ENCODE data around the gene PSD2. TPM values are rescaled to one million over a fixed set of nuclear protein-coding genes. Genes with fewer than 3 reads are reported as not detected.

Gene PSD2
- total and polyA plus RNA-seq, 2 of the 13 experiments (the other 11 are each of a cell fraction or from before 2014, with no cell fraction given) = 0.07 TPM; not detected in 1

DNA sequence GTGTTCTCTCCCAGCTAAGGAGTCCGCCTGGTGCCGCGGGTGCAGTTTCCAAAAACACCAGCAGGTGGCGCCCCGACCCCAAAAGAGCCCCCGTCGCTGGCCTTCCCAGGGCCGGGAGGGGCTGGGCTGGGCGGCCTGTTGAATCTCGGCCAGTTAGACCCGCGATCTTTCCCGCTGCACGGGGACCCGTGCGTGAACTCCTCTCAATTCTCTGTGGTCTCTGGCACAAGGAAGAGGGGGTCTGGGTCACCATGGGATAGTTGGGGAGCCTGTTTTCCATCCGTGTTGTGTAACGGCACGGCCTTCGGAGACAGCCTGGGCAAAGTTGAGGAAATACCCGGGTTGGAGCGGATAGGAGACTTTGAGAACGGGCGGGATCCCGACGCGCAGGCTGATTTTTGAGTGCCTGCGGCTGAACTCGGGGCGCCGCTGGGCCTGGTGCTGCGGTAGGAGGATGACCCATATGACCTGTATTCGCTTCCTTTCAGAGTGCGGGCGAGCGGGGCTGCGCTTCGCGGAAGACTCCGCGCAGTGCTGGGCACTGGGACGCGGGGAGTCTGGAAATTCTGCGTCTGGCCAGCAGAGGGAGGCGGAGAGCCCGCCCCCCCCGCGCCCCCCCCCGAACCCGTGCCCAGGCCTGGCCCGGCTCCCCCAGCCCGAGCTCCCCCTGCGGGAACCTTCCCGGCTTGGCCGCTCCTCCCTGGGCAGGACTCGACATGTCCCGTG lies 7.9 kb upstream of the PSD2 start (continued):
- TF ChIP-seq, protein P1, sequence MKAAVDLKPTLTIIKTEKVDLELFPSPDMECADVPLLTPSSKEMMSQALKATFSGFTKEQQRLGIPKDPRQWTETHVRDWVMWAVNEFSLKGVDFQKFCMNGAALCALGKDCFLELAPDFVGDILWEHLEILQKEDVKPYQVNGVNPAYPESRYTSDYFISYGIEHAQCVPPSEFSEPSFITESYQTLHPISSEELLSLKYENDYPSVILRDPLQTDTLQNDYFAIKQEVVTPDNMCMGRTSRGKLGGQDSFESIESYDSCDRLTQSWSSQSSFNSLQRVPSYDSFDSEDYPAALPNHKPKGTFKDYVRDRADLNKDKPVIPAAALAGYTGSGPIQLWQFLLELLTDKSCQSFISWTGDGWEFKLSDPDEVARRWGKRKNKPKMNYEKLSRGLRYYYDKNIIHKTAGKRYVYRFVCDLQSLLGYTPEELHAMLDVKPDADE (CRISPR knock-in tag; IDR thresholded peaks at IDR 0.05) = no peak
- TF ChIP-seq ZNF382 (CRISPR knock-in tag; IDR thresholded peaks at IDR 0.05; ENCODE audit: borderline replicate concordance) = no peak
- TF ChIP-seq SPEN (CRISPR knock-in tag; IDR thresholded peaks at IDR 0.05; ENCODE audit: low read depth) = no peak
- no peak for TF ChIP-seq KDM1A (CRISPR knock-in tag; IDR thresholded peaks at IDR 0.05)
- TF ChIP-seq, protein P2, sequence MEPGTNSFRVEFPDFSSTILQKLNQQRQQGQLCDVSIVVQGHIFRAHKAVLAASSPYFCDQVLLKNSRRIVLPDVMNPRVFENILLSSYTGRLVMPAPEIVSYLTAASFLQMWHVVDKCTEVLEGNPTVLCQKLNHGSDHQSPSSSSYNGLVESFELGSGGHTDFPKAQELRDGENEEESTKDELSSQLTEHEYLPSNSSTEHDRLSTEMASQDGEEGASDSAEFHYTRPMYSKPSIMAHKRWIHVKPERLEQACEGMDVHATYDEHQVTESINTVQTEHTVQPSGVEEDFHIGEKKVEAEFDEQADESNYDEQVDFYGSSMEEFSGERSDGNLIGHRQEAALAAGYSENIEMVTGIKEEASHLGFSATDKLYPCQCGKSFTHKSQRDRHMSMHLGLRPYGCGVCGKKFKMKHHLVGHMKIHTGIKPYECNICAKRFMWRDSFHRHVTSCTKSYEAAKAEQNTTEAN (CRISPR knock-in tag; conservative IDR thresholded peaks at IDR 0.05) = no peak
- no peak for TF ChIP-seq ZNF720 (CRISPR knock-in tag; IDR thresholded peaks at IDR 0.05)
- no peak for TF ChIP-seq ZNF780A (CRISPR knock-in tag; IDR thresholded peaks at IDR 0.05)
- no peak for TF ChIP-seq BORCS8-MEF2B (CRISPR knock-in tag; IDR thresholded peaks at IDR 0.05)
- no peak for TF ChIP-seq CAMTA2 (CRISPR knock-in tag; IDR thresholded peaks at IDR 0.05; ENCODE audit: borderline replicate concordance)
- no peak for TF ChIP-seq FOXM1 (CRISPR knock-in tag; IDR thresholded peaks at IDR 0.05)
- TF ChIP-seq ZNF552 (CRISPR knock-in tag; IDR thresholded peaks at IDR 0.05; ENCODE audit: borderline replicate concordance) = no peak
- TF ChIP-seq EEA1 (CRISPR knock-in tag; IDR thresholded peaks at IDR 0.05; ENCODE audit: borderline replicate concordance) = no peak
- no peak for TF ChIP-seq CBFB (CRISPR knock-in tag; IDR thresholded peaks at IDR 0.05)
- no peak for TF ChIP-seq NFE2L2 (IDR thresholded peaks at IDR 0.05; ENCODE audit: low read length)
- TF ChIP-seq, protein P3, sequence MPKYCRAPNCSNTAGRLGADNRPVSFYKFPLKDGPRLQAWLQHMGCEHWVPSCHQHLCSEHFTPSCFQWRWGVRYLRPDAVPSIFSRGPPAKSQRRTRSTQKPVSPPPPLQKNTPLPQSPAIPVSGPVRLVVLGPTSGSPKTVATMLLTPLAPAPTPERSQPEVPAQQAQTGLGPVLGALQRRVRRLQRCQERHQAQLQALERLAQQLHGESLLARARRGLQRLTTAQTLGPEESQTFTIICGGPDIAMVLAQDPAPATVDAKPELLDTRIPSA (CRISPR knock-in tag; IDR thresholded peaks at IDR 0.05; ENCODE audit: borderline replicate concordance) = no peak
- TF ChIP-seq, protein P4, sequence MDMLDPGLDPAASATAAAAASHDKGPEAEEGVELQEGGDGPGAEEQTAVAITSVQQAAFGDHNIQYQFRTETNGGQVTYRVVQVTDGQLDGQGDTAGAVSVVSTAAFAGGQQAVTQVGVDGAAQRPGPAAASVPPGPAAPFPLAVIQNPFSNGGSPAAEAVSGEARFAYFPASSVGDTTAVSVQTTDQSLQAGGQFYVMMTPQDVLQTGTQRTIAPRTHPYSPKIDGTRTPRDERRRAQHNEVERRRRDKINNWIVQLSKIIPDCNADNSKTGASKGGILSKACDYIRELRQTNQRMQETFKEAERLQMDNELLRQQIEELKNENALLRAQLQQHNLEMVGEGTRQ (IDR thresholded peaks at IDR 0.05; ENCODE audit: low read depth, low read length) = no peak
- TF ChIP-seq, protein P4 (CRISPR knock-in tag; IDR thresholded peaks at IDR 0.05; ENCODE audit: borderline replicate concordance) = no peak
- TF ChIP-seq, protein P5, sequence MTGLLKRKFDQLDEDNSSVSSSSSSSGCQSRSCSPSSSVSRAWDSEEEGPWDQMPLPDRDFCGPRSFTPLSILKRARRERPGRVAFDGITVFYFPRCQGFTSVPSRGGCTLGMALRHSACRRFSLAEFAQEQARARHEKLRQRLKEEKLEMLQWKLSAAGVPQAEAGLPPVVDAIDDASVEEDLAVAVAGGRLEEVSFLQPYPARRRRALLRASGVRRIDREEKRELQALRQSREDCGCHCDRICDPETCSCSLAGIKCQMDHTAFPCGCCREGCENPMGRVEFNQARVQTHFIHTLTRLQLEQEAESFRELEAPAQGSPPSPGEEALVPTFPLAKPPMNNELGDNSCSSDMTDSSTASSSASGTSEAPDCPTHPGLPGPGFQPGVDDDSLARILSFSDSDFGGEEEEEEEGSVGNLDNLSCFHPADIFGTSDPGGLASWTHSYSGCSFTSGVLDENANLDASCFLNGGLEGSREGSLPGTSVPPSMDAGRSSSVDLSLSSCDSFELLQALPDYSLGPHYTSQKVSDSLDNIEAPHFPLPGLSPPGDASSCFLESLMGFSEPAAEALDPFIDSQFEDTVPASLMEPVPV (CRISPR knock-in tag; IDR thresholded peaks at IDR 0.05) = no peak
- TF ChIP-seq, protein P6, sequence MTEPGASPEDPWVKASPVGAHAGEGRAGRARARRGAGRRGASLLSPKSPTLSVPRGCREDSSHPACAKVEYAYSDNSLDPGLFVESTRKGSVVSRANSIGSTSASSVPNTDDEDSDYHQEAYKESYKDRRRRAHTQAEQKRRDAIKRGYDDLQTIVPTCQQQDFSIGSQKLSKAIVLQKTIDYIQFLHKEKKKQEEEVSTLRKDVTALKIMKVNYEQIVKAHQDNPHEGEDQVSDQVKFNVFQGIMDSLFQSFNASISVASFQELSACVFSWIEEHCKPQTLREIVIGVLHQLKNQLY (CRISPR knock-in tag; IDR thresholded peaks at IDR 0.05) = no peak
- TF ChIP-seq HIVEP1 (CRISPR knock-in tag; IDR thresholded peaks at IDR 0.05) = no peak
- TF ChIP-seq MEIS1 (CRISPR knock-in tag; IDR thresholded peaks at IDR 0.05; ENCODE audit: borderline replicate concordance) = 0 out of 2 replicates have a peak, but pooled peaks have one; percentile 10
- TF ChIP-seq FOXJ3 (CRISPR knock-in tag; IDR thresholded peaks at IDR 0.05; ENCODE audit: borderline replicate concordance) = no peak

All from HepG2 (cell line).